Activated effector memory CD4-positive, alpha-beta T cell treated with Interleukin-2 at 50 U/mL for 16 hours (primary cell): ENCODE results near the gene RNF215.
"Not testable (repeated sequence)": the region's sequence is repeated elsewhere in the genome, so short reads cannot be mapped to it uniquely, and the experiment has no call there.

Experiments
- DNase-seq: peaks from one replicate; pipeline ENCODE4 v3.0.0-alpha.2; 2020

Gene RNF215

GRCh38 chr22:30420347-30421125 is 33.3 kb upstream of the RNF215 start:
- DNase-seq, result no peak

DNA sequence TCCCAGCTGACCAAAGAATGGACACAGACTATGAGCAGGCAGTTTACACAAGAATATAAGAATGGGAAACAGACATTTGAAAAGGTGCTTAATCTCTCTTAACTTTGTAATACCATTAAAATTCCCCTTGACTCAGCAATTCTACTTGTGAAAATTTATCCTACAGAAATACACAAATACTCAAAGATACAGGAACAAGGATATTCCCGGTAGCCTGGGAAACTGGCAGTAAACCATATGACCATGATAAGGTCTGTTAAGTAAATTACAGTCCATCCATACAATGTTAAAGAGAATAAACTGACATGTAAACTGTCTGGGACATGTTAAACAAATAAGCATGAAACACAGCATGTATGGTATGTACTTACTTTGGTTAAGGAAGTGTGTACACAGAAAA is 29.6 kb upstream of the RNF215 start:
- no peak for DNase-seq

DNA sequence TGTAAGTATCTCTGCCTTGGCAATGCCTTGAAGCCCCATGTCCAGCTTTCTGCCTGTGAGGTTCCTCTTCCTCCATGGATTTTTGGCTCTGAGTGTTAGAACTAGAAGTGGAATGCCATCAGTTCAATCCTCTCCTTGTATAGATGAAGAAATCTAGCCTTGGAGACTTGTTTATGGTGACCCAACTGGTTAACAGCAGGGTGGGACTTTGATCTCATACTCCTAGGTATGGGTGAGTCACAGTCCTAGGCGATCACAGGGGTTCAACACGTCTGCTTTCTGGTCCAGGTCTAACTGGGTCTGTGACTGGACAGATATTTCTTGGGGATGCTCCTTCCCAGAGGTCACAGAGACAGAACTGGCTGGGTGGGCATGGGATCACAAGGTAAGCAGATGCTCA is 29.2 kb upstream of the RNF215 start:
- no peak for DNase-seq

GRCh38 chr22:30414525-30415047 is 27.4 kb upstream of the RNF215 start:
- no peak for DNase-seq

DNA sequence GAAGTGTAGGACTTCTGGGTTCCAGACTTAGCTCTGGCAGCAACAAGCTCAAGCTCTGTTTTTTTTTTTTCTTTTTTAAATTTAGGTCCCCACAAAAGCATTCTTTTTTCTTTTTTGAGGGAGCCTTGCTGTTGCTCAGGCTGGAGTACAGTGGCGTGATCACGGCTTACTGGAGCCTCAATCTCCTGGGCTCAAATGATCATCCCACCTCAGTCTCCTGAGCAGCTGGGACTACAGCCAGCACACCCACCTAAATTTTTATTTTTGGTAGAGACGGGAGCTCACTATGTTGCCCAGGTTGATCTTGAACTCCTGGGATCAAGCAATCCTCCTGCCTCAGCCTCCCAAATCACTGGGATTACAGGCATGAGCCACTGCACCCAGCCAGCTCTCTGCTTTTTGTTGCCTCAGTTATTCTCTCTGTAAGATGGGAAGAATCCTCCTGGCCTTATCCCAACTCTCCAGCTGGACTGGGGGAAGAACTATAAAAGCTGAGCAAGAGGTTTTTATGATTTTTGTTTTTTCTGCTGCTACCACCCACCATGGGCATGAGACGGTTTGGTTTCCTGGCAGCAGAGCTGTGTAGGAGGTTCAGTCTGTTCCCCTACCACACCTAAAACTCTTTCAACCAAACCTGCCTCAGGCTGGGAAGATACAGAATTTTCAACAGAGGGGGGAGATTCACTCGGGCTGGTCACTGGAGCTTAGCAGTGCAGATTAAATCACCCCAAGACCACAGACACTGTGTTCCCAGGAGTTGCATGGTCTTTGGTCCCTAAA is 26.7 kb upstream of the RNF215 start:
- DNase-seq, result no peak

DNA sequence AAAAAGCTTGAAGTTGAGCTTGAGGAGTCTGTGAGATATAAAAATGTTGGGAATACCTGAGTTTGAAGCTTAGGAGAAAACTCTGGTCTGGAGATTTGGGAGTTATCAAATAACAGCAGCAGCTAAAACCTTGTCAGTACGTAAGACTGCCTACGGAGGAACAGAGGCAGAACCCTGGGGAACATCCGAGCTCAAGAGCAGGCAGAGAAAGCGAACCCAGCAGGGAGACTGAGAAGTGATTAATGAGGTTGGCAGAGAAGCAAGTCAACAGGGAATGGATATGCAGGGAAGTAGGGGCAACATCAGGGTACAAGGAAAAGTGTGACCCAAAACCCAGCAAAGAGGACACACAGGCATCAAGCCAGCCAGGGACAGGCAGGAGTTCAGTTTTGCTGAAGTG is 25.8 kb upstream of the RNF215 start:
- DNase-seq, result no peak

DNA sequence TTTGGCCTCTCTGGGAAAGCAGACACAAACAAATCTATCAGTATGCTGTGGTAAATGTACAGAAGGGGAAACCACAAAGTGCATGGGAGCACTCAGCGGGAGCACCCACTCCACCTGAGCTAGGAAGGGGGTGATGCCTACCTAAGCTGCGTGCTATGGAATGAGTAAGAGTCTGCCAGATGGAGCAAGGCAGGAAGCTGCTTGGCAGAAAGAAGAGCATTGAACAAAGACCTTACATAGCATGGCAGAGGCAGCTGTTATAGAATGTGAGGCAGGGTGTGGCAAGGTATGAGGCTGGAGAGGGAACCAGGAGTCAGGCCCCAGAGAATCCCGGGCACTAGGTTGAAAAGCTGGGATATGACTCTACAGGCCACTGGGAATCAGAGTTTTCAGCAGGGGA is 24.6 kb upstream of the RNF215 start:
- no peak for DNase-seq

- no peak for DNase-seq
Observed at GRCh38 chr22:30408388-30409102, 21.3 kb upstream of the RNF215 start.

DNA sequence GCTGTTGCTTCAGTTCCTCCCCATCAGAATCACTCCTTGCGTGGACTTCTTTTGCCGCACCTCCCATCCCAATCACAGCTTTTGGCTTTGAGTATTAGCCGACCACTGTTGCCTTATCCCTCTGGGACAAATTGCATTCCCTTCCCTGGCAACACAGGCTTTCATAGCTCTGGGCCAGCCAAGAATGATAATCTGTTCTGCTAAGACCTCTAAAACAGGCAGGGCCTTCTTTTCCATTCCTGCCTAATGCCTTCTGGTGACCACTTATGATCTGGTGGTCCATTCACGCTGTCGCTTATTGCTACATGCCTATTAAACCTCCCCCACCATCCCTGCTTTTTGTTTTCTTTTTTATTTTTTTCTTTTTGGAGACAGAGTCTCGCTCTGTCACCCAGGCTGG is 19.2 kb upstream of the RNF215 start:
- DNase-seq, result no peak

- DNase-seq, result no peak
Observed at GRCh38 chr22:30405731-30406130, 18.5 kb upstream of the RNF215 start.

- no peak for DNase-seq
Observed at GRCh38 chr22:30404307-30404706, 17.1 kb upstream of the RNF215 start.

DNA sequence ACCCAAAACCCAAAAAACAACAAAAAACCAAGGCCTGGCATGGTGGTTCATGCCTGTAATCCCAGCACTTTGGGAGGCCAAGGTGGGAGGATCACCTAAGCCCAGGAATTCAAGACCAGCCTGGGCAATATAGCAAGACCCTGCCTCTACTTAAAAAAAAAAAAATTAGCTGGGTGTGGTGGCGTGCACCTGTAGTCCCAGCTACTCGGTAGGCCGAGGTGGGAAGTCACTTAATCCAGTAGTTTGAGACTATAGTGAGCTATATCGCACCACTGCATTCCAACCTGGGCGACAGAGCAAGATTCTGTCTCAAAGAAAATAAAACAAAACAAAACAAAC is 15.5 kb upstream of the RNF215 start:
- not testable (repeated sequence) for DNase-seq

DNA sequence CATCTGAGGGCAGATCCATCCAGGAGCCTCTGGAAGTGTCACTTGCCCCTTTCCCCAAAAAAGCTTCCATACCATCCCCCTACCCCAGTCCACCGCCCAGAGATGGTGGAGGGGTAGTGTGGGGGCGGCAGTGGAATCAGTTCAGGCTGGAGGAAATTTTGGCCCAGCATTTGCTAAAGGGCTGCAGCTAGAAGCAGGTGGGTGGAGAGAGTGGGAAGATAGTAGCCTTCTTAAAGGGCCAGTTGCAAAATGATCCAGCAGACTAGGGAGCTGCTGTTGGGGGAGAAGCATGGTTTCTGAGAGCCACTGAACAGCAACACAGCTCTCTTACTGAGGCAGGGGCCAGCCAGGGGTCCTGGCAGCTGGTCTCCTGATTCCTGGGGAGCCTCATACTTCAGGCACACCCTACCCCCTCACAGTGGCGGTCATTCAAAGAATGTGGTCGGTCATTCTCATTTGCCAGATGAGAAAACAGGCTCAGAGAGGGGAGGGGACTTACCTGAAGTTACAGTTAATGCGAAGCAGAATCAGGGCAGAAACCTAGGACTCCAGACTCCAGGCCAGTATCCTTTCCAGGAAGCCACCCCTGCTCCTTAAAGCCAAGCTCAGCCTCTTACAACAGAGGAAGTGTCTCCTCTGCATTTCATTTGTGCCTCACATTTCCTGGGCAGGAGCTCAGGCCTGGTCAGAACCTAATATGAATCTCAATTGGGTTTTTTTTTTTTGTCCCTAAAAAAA is 15.0 kb upstream of the RNF215 start:
- DNase-seq, result no peak

DNA sequence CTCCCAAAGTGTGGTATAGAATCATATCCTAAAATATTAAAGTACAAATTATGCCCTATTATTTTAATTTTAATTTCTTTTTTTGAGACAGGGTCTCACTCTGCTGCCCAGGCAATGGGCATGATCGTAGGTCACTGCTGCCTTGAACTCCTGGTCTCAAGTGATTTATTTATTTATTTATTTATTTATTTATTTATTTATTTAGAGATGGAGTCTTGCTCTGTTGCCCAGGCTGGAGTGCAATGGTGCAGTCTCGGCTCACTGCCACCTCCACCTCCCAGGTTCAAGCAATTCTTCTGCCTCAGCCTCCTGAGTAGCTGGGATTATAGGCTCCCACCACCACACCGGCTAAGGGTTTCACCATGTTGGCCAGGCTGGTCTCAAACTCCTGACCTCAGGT is 13.8 kb upstream of the RNF215 start:
- DNase-seq, result not testable (repeated sequence)

DNA sequence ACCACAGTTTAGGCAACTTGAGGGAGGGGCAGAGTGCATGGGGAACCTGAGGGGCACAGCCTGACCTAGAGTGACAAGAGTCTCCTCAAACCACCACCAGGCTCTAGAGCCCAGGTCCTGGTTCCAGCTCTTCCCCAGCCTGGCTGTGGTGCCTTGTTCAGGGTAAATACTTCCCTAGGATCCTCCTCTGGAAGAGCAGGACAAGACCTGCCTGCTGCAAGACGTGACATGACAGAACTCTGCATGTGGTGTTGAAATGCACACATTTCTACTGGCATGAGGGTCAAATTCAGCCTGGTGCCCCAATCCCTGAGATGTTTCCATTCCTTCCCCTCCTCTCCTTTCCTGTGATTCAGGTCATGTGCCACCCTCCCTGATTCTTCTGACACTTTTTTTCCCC is 12.9 kb upstream of the RNF215 start:
- DNase-seq, result no peak

- DNase-seq, result no peak
Observed at GRCh38 chr22:30399718-30400117, 12.5 kb upstream of the RNF215 start.

- DNase-seq, result no peak
Observed at GRCh38 chr22:30398685-30399680, 11.8 kb upstream of the RNF215 start.

- no peak for DNase-seq
Observed at GRCh38 chr22:30397656-30398635, 10.7 kb upstream of the RNF215 start.

- DNase-seq, result peak; percentile 29
Observed at GRCh38 chr22:30396871-30397655, 9.9 kb upstream of the RNF215 start, which contains the start of gene SEC14L2. TSS of gene SEC14L2 (plus strand) at chr22:30397018. CDS start at chr22:30397117, 99 bp downstream.
